Ovary (tissue), 9 donors: ENCODE measurements around the gene PTPN13. TPM values are rescaled to one million over a fixed set of nuclear protein-coding genes. Genes with fewer than 3 reads are reported as not detected.

Experiments
- DNase-seq, 5 donors: peaks; one replicate each; pipeline ENCODE4 v3.0.0-alpha.2; 2019 to 2020
- H3K27ac ChIP-seq, 2 donors: fragments of 200-600 bp; one replicate each; pipeline versions ENCODE4 v1.5.1 to v1.8.0; 2019 to 2022
- H3K27me3 ChIP-seq: fragments of 200-600 bp; one replicate; pipeline ENCODE4 v1.8.0; 2022
- H3K36me3 ChIP-seq: fragments of 200-600 bp; sonication (generic); one replicate; pipeline ENCODE4 v1.5.1; 2019
- H3K4me1 ChIP-seq: one replicate; pipeline ENCODE4 v1.8.1; 2013; ENCODE audit warnings: mild to moderate bottlenecking, moderate library complexity; ENCODE audit not compliant: insufficient read depth
- H3K4me3 ChIP-seq: fragments of 200-600 bp; sonication (generic); one replicate; pipeline ENCODE4 v1.5.1; 2017
- H3K9me3 ChIP-seq, 2 donors: fragments of 200-600 bp in 1 of 2; sonication (generic) in 1 of 2; one replicate each; pipeline versions ENCODE4 v1.5.1 to v1.8.1; 2013 to 2019; ENCODE audit warnings: mild to moderate bottlenecking in 1 of 2, moderate library complexity in 1 of 2
- CTCF ChIP-seq, 3 donors: fragments of 450-650 bp in 2 of 3; fragments of 200-600 bp in 1 of 3; IDR thresholded peaks; one replicate each; pipeline versions ENCODE4 v1.5.1 to v1.8.0; 2016 to 2022; ENCODE audit warnings: antibody characterized with exemption in 3 of 3, mild to moderate bottlenecking in 1 of 3
- EP300 ChIP-seq: sonication (generic); formaldehyde crosslinking; IDR thresholded peaks from one replicate; pipeline ENCODE4 v1.6.1; 2017; ENCODE audit warnings: antibody characterized with exemption
- POLR2A ChIP-seq: fragments of 450-650 bp; IDR thresholded peaks from one replicate; pipeline ENCODE4 v1.6.1; 2017; ENCODE audit warnings: antibody characterized with exemption, mild to moderate bottlenecking, moderate library complexity
- WGBS, 3 donors: extraction: QIAGEN DNeasy Blood & Tissue Kit in 1 of 3; methylation state at CpG; one replicate each; pipeline versions ENCODE4 v1.1.5 to v1.1.7; 2013 to 2017; 5-methylcytosine and 5-hydroxymethylcytosine counted together
- intact Hi-C, 4 donors: fragments of 100-400 bp; cut with DNase I; formaldehyde crosslinking; loops; one replicate each; pipeline versions ENCODE4 v1.11.0 to v1.15.1; 2022 to 2023
- polyA plus RNA-seq, 2 donors: library from polyadenylated mRNA; stranded (reverse); fragments of 200-250 nt in 1 of 2; fragments of 350-450 nt in 1 of 2; fragmentation: Illumina TruSeq in 1 of 2; extraction: RNeasy Lipid Tissue Mini Kit (QIAGEN cat#74804) in 1 of 2; gene quantifications; one replicate each; pipeline ENCODE4 v1.2.3, GENCODE V29; 2013 to 2014
- total RNA-seq, 7 donors: library from RNA; depleted of rRNA in 2 of 7; stranded (reverse); fragments of >200 nt in 2 of 7; fragmentation: NEBNext Ultra II Directional in 3 of 7; extraction: Animal tissue kit (Norgen Biotek cat#: 25700) in 3 of 7; gene quantifications; one replicate each; pipeline versions ENCODE4 v1.1.0 to v1.2.4, GENCODE V29; 2016 to 2023
- donor health status: DM: no; HTN: no; CAD: no; lungs with moderate emphysema.
- donor health status: DM: no; HTN: no; CAD: no.
- donor health status: Bipolar disorder and iron deficiency.
- donor health status: DM: yes; HTN: yes; CAD: no.
- donor health status: DM: no; HTN: no; CAD: no.
- donor health status: DM: yes; HTN: yes; CAD: no.

Gene PTPN13
- total and polyA plus RNA-seq, 9 donors: 17.0 to 73.4 (median 44.0) TPM

DNA sequence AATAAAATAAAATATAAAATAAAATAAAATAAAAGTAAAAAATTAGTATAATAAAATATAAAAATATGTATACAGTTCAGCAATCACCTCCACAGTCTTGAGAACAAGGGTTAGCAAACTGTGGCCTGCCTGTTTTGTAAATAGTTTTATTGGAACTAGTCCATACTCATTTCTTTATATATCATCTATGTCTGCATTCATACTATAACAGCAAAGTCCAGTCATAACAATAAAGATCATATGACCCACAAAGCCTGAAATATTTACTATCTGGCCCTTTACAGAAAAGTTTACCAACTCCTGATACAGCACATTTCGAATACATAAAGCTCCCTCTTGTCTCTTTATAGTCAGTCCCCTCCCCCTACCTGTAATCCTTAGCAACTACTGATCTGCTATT, 143.1 kb downstream of the PTPN13 start:
- no peak for TF ChIP-seq POLR2A
- TF ChIP-seq EP300: no peak
- H3K27me3 ChIP-seq: no peaks in the 10 kb centered on the region
- WGBS, 3 donors: 62 to 75% (median 73%) methylated on average over 1 of the region's 1 CpG
- no peaks in the 10 kb centered on the region for H3K4me1 ChIP-seq
- H3K9me3 ChIP-seq: no peaks in the 10 kb centered on the region
- H3K36me3 ChIP-seq: no peaks in the 10 kb centered on the region
- intact Hi-C loops: no loop called here
- no peak for DNase-seq
- H3K4me3 ChIP-seq: no peak overlapping the region
- no peak overlapping the region for H3K27ac ChIP-seq

DNA sequence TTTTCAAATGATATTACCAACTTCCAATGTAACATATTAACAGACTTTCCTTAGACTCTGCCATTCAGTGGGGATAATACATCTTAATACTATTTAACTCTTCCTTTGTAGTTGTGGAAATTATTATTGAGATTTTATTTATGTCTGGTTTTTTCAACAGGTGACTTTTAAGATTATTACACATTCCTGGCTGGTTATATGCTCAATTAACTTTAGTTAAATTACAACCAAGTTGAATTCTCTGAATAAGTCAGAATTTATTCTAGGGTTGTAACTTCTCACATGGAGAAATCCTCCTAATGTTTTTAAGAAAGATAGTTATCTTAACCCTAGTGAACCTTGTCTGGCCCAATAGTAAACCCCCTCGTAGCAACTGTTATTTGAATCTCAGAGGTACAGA, 147.7 kb downstream of the PTPN13 start:
- 88 to 93% (median 88%) methylated on average over 1 of the region's 1 CpG for WGBS, 3 donors
- Histone ChIP-seq H3K36me3 (no peaks in the 10 kb centered on the region), H3K9me3 (no peaks in the 10 kb centered on the region), H3K4me3 (no peak overlapping the region), H3K4me1 (no peaks in the 10 kb centered on the region), H3K27ac (no peak overlapping the region), H3K27me3 (no peaks in the 10 kb centered on the region)
- intact Hi-C loops: no loop called here
- TF ChIP-seq EP300 (no peak), CTCF (IDR thresholded peaks at IDR 0.05) (no peak), POLR2A (no peak)
- DNase-seq: no peak

GRCh38 chr4:86744570-86744969, 150.5 kb downstream of the PTPN13 start:
- 94 to 96% (median 96%) methylated on average over 2 of the region's 2 CpGs for WGBS, 3 donors
- DNase-seq: no peak
- H3K27ac ChIP-seq: no peak overlapping the region
- H3K27me3 ChIP-seq: no peaks in the 10 kb centered on the region
- H3K4me3 ChIP-seq: no peak overlapping the region
- intact Hi-C loops: no loop called here
- H3K9me3 ChIP-seq: no peaks in the 10 kb centered on the region
- H3K36me3 ChIP-seq: no peaks in the 10 kb centered on the region
- TF ChIP-seq EP300 (no peak), POLR2A (no peak)
- H3K4me1 ChIP-seq: no peaks in the 10 kb centered on the region

- no peak overlapping the region for H3K27ac ChIP-seq
- no peaks in the 10 kb centered on the region for H3K36me3 ChIP-seq
- no peaks in the 10 kb centered on the region for H3K4me1 ChIP-seq
- no peak overlapping the region for H3K4me3 ChIP-seq
- H3K9me3 ChIP-seq: no peaks in the 10 kb centered on the region
- intact Hi-C loops: no loop called here
- no peak for DNase-seq
- TF ChIP-seq CTCF (IDR thresholded peaks at IDR 0.05) (no peak), EP300 (no peak), POLR2A (no peak)
- H3K27me3 ChIP-seq: no peaks in the 10 kb centered on the region
These were observed 155.0 kb downstream of the PTPN13 start for GRCh38 chr4:86749121-86749520.

GRCh38 chr4:86755388-86755787, 161.3 kb downstream of the PTPN13 start:
- no peaks in the 10 kb centered on the region for H3K4me1 ChIP-seq
- H3K27me3 ChIP-seq: no peaks in the 10 kb centered on the region
- H3K27ac ChIP-seq: no peak overlapping the region
- no peaks in the 10 kb centered on the region for H3K36me3 ChIP-seq
- H3K9me3 ChIP-seq: no peaks in the 10 kb centered on the region
- WGBS, 3 donors: 95 to 96% (median 95%) methylated on average over 2 of the region's 2 CpGs
- H3K4me3 ChIP-seq: no peak overlapping the region
- intact Hi-C loops: no loop called here
- no peak for DNase-seq
- TF ChIP-seq EP300 (no peak), POLR2A (no peak), CTCF (IDR thresholded peaks at IDR 0.05) (no peak)

DNA sequence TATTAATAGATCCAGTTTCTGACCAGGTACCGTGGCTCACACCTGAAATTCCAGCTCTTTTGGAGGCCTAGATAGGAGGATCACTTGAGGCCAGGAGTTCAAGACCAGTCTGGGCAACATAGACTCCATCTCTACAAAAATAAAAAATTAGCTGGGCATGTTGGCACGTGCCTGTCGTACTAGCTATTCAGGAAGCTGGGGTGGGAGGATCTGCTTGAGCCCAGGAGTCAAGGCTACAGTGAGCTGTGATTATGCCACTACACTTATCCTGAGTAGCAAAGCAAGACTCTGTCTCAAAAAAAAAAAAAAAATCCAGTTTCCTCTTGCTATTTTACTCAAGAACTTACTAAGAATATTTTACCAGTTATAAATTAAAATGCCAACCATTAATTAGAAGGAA, 163.4 kb downstream of the PTPN13 start:
- Histone ChIP-seq H3K36me3 (no peaks in the 10 kb centered on the region), H3K9me3 (no peaks in the 10 kb centered on the region), H3K4me3 (no peak overlapping the region), H3K4me1 (no peaks in the 10 kb centered on the region), H3K27ac (no peak overlapping the region), H3K27me3 (no peaks in the 10 kb centered on the region)
- TF ChIP-seq POLR2A: no peak
- TF ChIP-seq CTCF (IDR thresholded peaks at IDR 0.05): no peak
- no peak for TF ChIP-seq EP300
- no peak for DNase-seq
- WGBS, 3 donors: 46 to 67% (median 65%) methylated on average over 3 of the region's 3 CpGs
- intact Hi-C loops: no loop called here
